Tibial nerve (tissue), 3 donors: ENCODE measurements around the gene SLA2.

Source experiments
- CTCF ChIP-seq, 5 experiments: fragments of 200-600 bp in 3 of 5; fragments of 450-650 bp in 2 of 5; sonication (generic) in 3 of 5; IDR thresholded peaks; one replicate each; pipeline ENCODE4 v1.5.1; 2016 to 2019; ENCODE audit warnings: antibody characterized with exemption in 5 of 5, mild to moderate bottlenecking in 3 of 5, moderate library complexity in 2 of 5
- POLR2A ChIP-seq, 2 donors: fragments of 450-650 bp; IDR thresholded peaks; one replicate each; pipeline ENCODE4 v1.6.1; 2017; ENCODE audit warnings: antibody characterized with exemption in 2 of 2, mild to moderate bottlenecking in 2 of 2, moderate library complexity in 2 of 2

- TF ChIP-seq POLR2A (IDR thresholded peaks at IDR 0.05), result no peak
- TF ChIP-seq CTCF (IDR thresholded peaks at IDR 0.05), result no peak
Observed at GRCh38 chr20:36620917-36621316, 25.1 kb downstream of the SLA2 start.
